B cell (primary cell): ENCODE results near the gene LIPC. TPM values are rescaled to one million over a fixed set of nuclear protein-coding genes. Genes with fewer than 3 reads are reported as not detected.

Source experiments
- ATAC-seq: fragments of 200-7000 bp; cut with Tn5 transposase; one replicate; pipeline ENCODE4 v1.10.0; 2021; ENCODE audit warnings: low read depth, mild to moderate bottlenecking, moderate number of reproducible peaks, moderate library complexity
- CTCF ChIA-PET: fragments of 350-600 bp; sonication (Branson Sonifier 250); formaldehyde crosslinking; loops from one replicate; lab custom pipeline; 2021; ENCODE audit warnings: antibody characterized with exemption, inconsistent platforms; lab: Charles Lee
- POLR2A ChIA-PET: fragments of 350-600 bp; sonication (Branson Sonifier 250); formaldehyde crosslinking; loops from one replicate; lab custom pipeline; 2021; ENCODE audit warnings: antibody characterized with exemption; lab: Charles Lee
- DNase-seq: peaks from one replicate; pipeline ENCODE4 v3.0.0; 2013
- H2AFZ ChIP-seq: 2 replicates; pipeline ENCODE4 v1.6.1; 2012; ENCODE audit warnings: mild to moderate bottlenecking, low read depth, low read length; ENCODE audit not compliant: insufficient read depth, poor library complexity, severe bottlenecking
- H3K27ac ChIP-seq, 2 donors: 1 replicate in 1 of 2; 2 replicates in 1 of 2; pipeline ENCODE4 v1.5.1; 2012 to 2013; ENCODE audit warnings: low read length in 2 of 2, mild to moderate bottlenecking in 2 of 2, moderate library complexity in 1 of 2
- H3K27me3 ChIP-seq, 4 experiments: fragments of 200-600 bp in 1 of 4; sonication (generic) in 1 of 4; replicated peaks in 1 of 4; 1 replicate in 2 of 4; 2 replicates in 2 of 4; pipeline versions ENCODE4 v1.6.1 to v1.7.0; 2013 to 2016; ENCODE audit warnings: low read length in 3 of 4, mild to moderate bottlenecking in 2 of 4, mixed read lengths in 1 of 4, moderate library complexity in 1 of 4; ENCODE audit not compliant: insufficient read depth in 4 of 4, control insufficient read depth in 3 of 4; ENCODE audit errors: control extremely low read depth in 1 of 4
- H3K36me3 ChIP-seq, 2 experiments: replicated peaks in 1 of 2; 1 replicate in 1 of 2; 2 replicates in 1 of 2; pipeline versions ENCODE4 v1.6.1 to v1.7.1; 2013; ENCODE audit warnings: low read length in 1 of 2; ENCODE audit not compliant: insufficient read depth in 2 of 2, control insufficient read depth in 1 of 2; ENCODE audit errors: control extremely low read depth in 1 of 2, extremely low read depth in 1 of 2
- H3K4me1 ChIP-seq, 2 donors: fragments of 200-600 bp in 1 of 2; sonication (generic) in 1 of 2; 1 replicate in 1 of 2; 2 replicates in 1 of 2; pipeline versions ENCODE4 v1.5.1 to v1.6.1; 2013 to 2017; ENCODE audit warnings: low read length in 2 of 2; ENCODE audit not compliant: control insufficient read depth in 2 of 2, insufficient read depth in 2 of 2
- H3K4me2 ChIP-seq: replicated peaks from 2 replicates; pipeline ENCODE3; 2012; ENCODE audit warnings: mild to moderate bottlenecking, low read depth, low read length; ENCODE audit not compliant: poor library complexity, severe bottlenecking
- H3K4me3 ChIP-seq, 5 experiments: fragments of 200-600 bp in 1 of 5; sonication (generic) in 1 of 5; 1 replicate in 3 of 5; 2 replicates in 2 of 5; pipeline versions ENCODE4 v1.5.1 to v1.7.0; 2011 to 2016; ENCODE audit warnings: low read length in 4 of 5, mild to moderate bottlenecking in 4 of 5, low read depth in 2 of 5, control low read depth in 1 of 5, moderate library complexity in 1 of 5; ENCODE audit not compliant: insufficient read depth in 1 of 5; ENCODE audit errors: control extremely low read depth in 1 of 5, extremely low read depth in 1 of 5
- H3K79me2 ChIP-seq: fragments of 200-600 bp; sonication (generic); one replicate; pipeline ENCODE4 v1.6.0; 2016; ENCODE audit warnings: low read length; ENCODE audit not compliant: control insufficient read depth, insufficient read depth
- H3K9ac ChIP-seq: fragments of 200-600 bp; sonication (generic); 2 replicates; pipeline ENCODE4 v1.6.1; 2017; ENCODE audit warnings: mild to moderate bottlenecking, low read length, moderate library complexity
- H3K9me3 ChIP-seq, 3 donors: one replicate each; pipeline versions ENCODE4 v1.6.1 to v1.7.1; 2013; ENCODE audit warnings: low read length in 2 of 3; ENCODE audit not compliant: control insufficient read depth in 2 of 3, insufficient read depth in 1 of 3; ENCODE audit errors: control extremely low read depth in 1 of 3
- H4K20me1 ChIP-seq: 2 replicates; pipeline ENCODE4 v1.6.0; 2012; ENCODE audit warnings: mild to moderate bottlenecking, low read length; ENCODE audit not compliant: insufficient read depth, control insufficient read depth, poor library complexity, severe bottlenecking
- H3K27ac Mint-ChIP-seq: one replicate; pipeline ENCODE4 v1.8.0; 2021; ENCODE audit warnings: mixed read lengths
- H3K27me3 Mint-ChIP-seq: one replicate; pipeline ENCODE4 v1.8.0; 2021; ENCODE audit warnings: mixed read lengths
- H3K4me1 Mint-ChIP-seq: one replicate; pipeline ENCODE4 v1.8.0; 2021; ENCODE audit warnings: mixed read lengths
- H3K4me3 Mint-ChIP-seq: one replicate; pipeline ENCODE4 v1.8.0; 2021; ENCODE audit warnings: mixed read lengths
- H3K9me3 Mint-ChIP-seq: one replicate; pipeline ENCODE4 v1.8.0; 2022; ENCODE audit warnings: mixed read lengths; ENCODE audit not compliant: insufficient read depth
- EZH2 ChIP-seq: IDR thresholded peaks from 2 replicates; pipeline ENCODE4 v1.6.1; 2012; ENCODE audit warnings: borderline replicate concordance, low read depth, mild to moderate bottlenecking, moderate library complexity, low read length; ENCODE audit not compliant: insufficient read depth, poor library complexity, severe bottlenecking
- WGBS: methylation state at CpG from one replicate; pipeline ENCODE4 v1.1.5; 2013; ENCODE audit warnings: missing lambda C conversion rate; ENCODE audit not compliant: insufficient coverage; 5-methylcytosine and 5-hydroxymethylcytosine counted together
- intact Hi-C: fragments of 100-400 bp; cut with micrococcal nuclease; formaldehyde crosslinking; loops from one replicate; pipeline ENCODE4 v1.10.0; 2022
- polyA plus RNA-seq: library from polyadenylated mRNA; depleted of rRNA; stranded (reverse); fragments of >200 nt; gene quantifications from 2 replicates; pipeline ENCODE4 v1.2.3, GENCODE V29; 2012
- total RNA-seq, 2 donors: library from RNA; stranded (reverse); fragments of 120-200 nt in 1 of 2; gene quantifications; 1 replicate in 1 of 2; 2 replicates in 1 of 2; pipeline versions ENCODE4 v1.2.3 to v1.2.4, GENCODE V29; 2013 to 2022
- TF ChIP-seq, protein P1 (sequence below): fragments of 200-600 bp; IDR thresholded peaks from one replicate; pipeline ENCODE4 v1.8.0; 2022; ENCODE audit warnings: antibody characterized with exemption, mild to moderate bottlenecking

LIPC gene
- total and polyA plus RNA-seq, 2 donors (not counting 1 experiment from before 2014, with no cell fraction given), result not detected

DNA sequence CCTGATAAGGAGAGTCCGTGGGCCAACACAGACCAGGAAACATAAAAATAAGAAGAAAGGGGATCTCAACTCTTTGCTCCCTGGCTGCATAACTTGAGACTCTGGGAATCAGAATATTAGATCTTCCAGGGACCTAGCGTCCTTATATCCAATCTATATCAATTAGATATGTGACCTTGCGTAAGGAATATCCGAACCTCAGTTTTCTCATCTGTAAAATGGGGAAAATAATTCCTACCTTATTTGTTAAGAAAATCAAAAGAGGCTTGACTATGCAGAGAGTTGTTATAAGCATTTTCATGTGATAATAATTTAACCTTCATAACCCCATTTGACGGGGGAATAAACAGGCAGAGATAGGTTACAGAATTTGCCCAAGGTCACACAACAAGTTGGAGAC, 7.1 kb upstream of the LIPC start:
- H3K4me1 Mint-ChIP-seq, result no peaks in the 10 kb centered on the region
- ChIA-PET POLR2A (no interaction called here), CTCF (no interaction called here)
- no peaks in the 10 kb centered on the region for H3K36me3 ChIP-seq
- H2AFZ ChIP-seq, result no peak overlapping the region
- H3K27me3 ChIP-seq, result no peaks in the 10 kb centered on the region
- no peaks in the 10 kb centered on the region for H3K9me3 ChIP-seq
- no CpG with 5 or more reads among the region's 5 CpGs for WGBS
- no peaks in the 10 kb centered on the region for H3K9me3 Mint-ChIP-seq
- H3K27ac Mint-ChIP-seq, result no peak overlapping the region
- H3K4me1 ChIP-seq, result no peaks in the 10 kb centered on the region
- H3K4me3 Mint-ChIP-seq, result no peak overlapping the region
- no peak overlapping the region for H3K4me3 ChIP-seq
- intact Hi-C loops, result no loop called here
- DNase-seq, result no peak
- TF ChIP-seq, protein P1, sequence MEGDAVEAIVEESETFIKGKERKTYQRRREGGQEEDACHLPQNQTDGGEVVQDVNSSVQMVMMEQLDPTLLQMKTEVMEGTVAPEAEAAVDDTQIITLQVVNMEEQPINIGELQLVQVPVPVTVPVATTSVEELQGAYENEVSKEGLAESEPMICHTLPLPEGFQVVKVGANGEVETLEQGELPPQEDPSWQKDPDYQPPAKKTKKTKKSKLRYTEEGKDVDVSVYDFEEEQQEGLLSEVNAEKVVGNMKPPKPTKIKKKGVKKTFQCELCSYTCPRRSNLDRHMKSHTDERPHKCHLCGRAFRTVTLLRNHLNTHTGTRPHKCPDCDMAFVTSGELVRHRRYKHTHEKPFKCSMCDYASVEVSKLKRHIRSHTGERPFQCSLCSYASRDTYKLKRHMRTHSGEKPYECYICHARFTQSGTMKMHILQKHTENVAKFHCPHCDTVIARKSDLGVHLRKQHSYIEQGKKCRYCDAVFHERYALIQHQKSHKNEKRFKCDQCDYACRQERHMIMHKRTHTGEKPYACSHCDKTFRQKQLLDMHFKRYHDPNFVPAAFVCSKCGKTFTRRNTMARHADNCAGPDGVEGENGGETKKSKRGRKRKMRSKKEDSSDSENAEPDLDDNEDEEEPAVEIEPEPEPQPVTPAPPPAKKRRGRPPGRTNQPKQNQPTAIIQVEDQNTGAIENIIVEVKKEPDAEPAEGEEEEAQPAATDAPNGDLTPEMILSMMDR, result no peak
- TF ChIP-seq EZH2, result no peak
- no peaks in the 10 kb centered on the region for H4K20me1 ChIP-seq
- no peak overlapping the region for H3K4me2 ChIP-seq
- no peak overlapping the region for H3K27ac ChIP-seq
- no peaks in the 10 kb centered on the region for H3K79me2 ChIP-seq
- ATAC-seq, result no peak
- H3K27me3 Mint-ChIP-seq, result peaks cover 6% of the 10 kb centered on the region
- H3K9ac ChIP-seq, result no peak overlapping the region

DNA sequence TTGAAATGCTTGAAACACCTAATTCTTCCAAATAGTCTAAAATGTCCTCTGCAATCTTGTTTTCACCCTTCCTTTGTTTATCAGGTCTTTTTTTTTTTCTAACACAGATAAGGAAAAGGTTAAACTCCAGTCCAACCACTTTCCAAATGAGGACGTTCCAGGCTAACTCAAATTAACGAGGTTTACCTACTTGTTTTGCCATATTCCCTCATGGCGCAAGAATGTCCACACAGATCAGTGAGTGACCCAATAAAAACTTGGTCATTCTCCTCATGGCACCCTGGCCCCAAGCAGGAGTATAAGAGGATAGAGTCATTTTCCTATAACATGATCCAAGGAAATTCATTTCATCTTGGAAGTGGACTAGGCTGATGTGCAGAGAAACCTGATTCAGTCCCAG, 6.6 kb upstream of the LIPC start:
- Mint-ChIP-seq H3K4me3 (no peak overlapping the region), H3K27me3 (peaks cover 11% of the 10 kb centered on the region), H3K9me3 (no peaks in the 10 kb centered on the region), H3K27ac (no peak overlapping the region), H3K4me1 (no peaks in the 10 kb centered on the region)
- H3K4me1 ChIP-seq, result no peaks in the 10 kb centered on the region
- intact Hi-C loops, result no loop called here
- ATAC-seq (no peak), DNase-seq (no peak)
- H3K27me3 ChIP-seq, result no peaks in the 10 kb centered on the region
- no peak overlapping the region for H3K9ac ChIP-seq
- H3K9me3 ChIP-seq, result no peaks in the 10 kb centered on the region
- H3K4me2 ChIP-seq, result no peak overlapping the region
- ChIA-PET CTCF (no interaction called here), POLR2A (no interaction called here)
- TF ChIP-seq, protein P1, result no peak
- no peak for TF ChIP-seq EZH2
- no peaks in the 10 kb centered on the region for H4K20me1 ChIP-seq
- H3K4me3 ChIP-seq, result no peak overlapping the region
- H3K79me2 ChIP-seq, result no peaks in the 10 kb centered on the region
- no peaks in the 10 kb centered on the region for H3K36me3 ChIP-seq
- WGBS, result no CpG with 5 or more reads among the region's 3 CpGs
- no peak overlapping the region for H3K27ac ChIP-seq
- no peak overlapping the region for H2AFZ ChIP-seq
